NCI-H2196 (cell line): ENCODE measurements around the gene LPO.
A peak's percentile ranks its signal among the peaks of the same experiment; 100 is the strongest.

Experiments used
- DNase-seq: peaks from one replicate; lab custom pipeline; 2025; ENCODE audit not compliant: unreplicated experiment; lab: John Stamatoyannopoulos, UW

Gene LPO

DNA sequence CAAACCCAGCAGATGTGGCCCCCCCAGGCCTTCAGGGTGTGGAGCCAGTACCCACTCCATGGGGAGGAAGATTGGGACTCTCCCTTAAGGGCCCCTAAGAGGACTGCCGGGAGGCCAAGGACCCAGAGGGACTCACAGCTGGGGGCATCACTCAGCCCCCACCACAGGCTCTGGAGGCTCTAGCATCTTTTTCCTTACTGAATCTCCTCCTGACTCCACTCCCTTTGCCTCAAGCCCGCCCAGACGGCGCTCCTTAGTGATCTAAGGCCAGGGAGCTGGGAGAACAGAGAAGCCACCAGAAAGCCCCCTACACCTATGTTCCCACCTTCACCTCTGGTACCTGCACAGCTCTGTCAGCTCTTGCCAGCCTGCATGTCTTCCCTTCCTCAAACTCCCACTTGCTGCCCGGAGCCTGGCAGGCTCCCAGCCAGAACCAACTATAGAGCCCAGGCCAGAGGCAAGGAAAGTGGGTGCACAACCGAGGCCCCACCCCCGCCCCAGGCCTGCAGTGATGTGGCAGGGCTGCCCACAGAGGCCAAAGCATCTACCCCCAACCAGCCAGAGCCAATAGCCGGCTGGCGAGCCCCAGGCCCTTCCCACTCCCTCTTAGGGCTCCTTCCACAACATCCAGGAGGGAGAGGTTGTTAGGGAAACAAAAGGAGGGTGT lies 64.7 kb downstream of the LPO start:
- DNase-seq: no peak

DNA sequence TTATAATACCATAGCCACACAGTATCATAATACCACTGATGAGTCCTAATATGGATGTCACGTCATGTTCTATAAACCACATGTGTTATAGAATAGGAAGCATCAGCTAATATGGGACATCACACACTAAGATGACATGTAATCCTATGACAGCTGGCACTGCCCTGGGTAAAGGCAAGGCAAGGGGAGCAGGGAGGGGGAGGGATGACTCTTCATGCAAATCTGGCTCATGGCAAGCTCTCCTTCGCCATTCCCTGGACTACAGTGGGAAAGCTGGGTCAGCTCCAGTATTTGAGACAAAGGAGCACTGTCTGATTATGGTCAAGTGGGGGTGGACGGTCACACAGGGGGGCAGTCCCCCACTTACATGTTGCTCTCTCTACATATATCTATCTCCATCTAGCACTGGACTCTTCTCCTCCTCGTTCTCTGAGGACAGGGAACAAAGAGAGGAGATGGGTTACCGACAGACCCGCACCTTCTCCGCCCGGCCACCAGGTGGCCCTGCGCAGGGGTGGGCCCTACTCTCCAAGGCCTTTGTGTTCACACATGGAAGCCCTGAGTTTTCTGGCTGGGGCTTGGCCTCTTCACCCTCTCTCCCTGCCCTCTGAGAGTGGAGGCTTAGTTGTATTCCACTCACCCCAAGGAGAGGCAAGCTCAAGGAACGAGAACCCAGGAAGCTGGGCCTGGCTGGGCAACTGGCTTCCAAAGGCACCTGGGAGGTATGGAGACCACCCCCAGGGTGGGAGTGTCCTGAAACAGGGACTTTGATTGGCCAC lies 65.8 kb downstream of the LPO start:
- DNase-seq: peak; percentile 35

DNA sequence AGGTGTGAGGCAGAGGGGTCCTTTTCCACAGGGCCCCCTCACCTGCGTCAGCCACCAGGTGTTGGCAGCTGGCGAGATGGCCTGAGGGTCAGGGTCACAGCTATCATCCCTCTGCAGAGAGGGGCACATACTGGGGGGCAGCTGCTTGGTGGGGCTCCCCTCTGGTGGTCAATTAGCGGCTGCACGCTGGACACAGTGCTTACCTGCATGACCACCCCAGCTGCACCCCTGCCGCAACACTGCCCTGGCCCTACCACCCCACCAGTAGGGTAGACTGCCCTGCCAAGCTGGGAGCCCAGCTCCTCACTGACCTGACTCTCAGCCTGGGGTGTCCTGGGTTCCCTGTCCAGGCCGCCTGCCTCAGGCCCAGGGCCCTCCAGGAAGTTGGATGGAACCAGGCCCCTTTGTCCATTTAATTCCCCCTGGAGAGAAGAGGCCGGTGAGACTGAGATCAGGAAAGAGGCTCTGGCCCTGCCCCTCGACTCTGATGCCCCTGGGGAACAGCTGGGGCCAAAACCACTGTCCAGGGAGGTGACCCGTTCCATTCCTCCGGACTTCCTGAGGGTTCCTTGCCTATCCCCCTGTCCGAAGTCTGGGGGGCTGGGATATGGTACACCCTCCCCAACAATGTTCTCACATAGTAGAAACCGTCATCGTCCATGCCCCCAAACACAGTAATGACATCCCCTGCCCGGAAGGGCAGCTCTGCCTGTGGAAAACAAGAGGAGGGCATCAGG lies 66.5 kb downstream of the LPO start:
- DNase-seq: no peak

DNA sequence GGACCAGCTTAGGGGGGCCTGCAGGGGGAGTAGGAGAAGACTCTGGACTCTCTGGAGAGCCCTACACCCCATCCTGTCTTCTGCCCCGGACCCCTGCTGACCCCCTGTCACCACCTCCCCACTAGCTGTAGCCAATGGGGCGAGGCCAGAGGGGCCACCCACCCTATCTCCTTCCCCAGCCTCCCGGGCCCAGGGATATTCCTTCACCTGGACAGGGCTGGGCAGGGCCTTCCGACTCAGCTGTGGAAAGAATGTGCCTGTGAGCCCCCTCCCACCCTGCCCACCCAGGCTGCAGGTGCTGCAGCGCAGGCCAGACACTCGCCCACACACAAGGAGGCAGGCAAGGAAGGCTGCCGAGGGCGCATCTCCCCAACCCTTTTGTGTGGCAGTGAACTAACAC lies 67.2 kb downstream of the LPO start:
- DNase-seq: no peak

DNA sequence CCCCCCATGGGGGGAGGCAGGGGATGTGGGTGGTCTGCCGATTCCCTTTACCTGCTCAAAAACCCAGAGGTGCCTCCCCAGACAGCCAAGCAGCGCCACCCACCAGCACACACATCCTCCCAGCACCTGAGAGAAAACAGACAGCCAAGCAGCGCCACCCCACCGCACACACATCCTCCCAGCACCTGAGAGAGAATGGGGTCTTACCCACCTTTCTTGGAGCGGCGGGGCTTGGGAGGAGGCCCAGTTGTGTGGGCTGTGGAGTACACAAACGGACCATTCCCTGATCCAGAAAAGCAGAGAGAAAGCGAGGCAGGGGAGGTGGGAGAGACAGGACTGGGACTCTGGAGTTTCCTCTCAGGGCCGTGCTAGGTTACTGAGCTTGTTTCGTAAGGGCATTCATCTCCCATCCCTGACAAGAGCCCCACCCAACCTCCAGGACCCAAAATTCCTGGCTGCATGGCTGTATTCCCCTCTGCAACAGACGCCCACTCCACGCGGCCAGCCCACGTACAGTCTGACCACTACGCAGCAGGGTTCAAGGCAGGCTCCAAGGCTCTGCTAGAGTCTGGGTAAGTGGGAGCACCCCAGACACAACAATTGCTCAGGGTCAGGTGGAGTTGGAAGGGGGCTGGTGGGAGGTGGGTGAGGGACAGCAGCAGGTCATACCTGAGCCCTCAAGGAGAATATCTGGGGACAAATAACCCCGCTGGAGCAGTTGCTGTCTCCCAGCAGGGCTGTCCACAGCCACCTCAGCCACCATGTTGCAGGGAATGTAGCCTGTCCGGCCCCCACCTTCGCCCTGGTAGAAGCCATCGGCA lies 68.0 kb downstream of the LPO start:
- no peak for DNase-seq

DNA sequence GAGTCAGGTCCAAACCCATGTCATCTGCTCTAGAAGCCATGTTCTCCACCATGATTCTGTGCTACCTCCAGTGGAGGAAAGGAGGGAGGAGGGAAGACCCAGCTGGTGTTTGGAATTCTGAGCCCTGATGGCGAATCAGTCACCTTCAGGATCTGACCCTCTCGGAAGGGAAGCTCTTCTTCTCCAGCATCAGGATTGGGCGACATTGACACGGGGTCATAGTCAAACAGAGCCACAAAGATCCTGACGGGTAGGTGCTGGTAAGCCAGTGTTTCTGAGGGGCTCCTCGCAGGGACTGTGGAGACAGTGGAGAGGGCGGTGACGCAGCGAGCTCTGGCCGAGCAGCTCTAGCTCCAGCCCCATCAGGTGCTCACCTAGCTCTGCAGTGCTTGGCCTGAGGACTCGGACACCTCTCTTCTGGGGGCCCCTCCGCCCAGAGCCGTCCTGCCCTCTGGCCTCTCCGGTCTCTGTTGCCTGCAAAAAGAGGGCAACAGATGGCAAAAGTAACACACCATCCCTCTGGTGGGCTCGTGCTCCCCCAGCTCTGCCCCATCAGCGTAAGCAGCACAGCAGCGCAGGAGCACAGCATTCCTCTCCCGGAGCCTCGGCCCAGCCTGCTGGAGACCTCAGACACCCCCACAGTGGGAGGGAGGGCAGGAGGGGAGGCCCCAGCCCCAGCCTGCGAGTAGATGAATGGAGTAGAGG lies 69.2 kb downstream of the LPO start:
- DNase-seq: no peak

DNA sequence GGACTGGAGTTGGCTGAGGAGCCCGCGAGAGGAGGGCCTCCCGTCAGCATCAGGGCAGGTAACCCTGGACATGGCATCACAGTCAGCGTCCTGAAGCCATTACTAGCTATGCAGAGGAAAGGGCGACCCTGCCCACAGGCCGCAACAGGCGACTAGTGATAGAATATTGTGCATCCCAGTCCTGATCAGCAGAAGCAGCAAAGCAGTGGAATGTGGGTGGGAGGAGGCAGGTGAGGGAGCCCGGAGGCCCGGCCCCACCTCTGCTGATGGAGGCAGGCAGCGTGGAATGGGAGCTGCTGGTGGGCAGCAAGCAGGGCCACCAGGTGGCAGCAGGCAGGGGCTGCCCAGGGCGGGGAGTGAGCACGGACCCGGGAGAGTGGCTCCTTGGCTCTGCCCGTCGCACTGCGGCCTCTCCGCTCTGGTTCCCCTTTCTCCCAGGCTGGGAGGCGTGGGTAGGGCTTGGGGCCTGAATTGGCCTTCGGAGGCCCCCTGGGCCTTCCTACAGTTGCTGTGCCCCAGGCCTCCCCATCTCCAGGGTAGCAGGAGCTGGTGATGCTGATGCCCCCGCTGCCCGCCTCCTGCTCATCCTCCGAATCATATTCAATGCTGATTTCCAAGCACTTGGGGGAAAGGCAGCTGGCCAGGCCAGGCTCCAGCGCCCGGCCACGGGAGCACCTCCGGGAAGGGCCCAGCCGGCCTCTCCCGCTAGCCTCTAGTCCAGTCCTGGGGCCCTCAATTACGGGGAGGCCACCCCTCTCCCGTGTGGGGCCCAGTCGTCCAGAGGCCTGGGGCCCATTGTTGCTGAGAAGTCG lies 70.0 kb downstream of the LPO start:
- no peak for DNase-seq

DNA sequence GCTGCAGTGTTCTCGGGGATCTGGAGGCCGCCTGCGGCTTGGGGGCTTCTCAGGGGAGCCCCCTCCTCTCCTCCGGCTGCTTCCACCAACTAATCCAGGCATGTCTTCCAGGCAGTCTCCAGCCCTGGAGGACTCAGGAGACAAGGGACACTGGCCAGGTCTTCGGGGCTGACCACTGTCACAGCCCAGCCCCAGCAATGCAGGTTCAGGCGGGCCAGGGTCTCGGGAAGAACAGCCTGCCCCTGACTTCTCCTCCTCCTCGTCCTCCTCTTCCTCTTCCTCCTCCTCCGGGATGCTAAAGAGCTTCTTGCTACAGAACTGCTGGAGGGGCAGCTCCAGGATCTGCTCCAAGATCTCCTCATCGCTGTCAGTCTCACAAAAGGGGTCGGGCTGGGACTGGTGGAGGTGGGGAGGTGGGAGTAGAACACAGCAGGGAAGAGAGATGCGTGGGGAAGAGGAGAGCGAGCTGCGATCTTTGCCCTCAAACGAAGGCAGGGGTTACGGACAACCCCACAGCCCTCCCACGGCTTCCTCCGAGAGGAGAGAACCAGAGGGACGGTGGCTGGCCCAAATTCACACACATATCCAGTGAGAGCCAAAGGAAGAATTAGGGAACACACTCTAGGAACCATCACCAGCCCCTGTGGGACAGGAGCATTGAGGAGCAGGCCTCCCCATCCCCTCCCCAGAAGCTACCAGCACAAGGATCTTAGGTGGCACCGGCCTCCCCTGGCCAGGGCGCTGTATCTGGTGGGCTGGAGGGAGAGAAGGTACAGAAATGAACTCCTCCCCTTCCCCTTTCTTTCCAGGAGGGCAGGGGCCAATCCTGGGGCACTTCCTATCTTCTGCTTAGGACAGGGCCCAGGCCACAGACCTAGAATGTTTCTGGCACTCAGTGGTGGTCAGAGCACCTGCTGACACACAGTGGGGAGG lies 70.9 kb downstream of the LPO start:
- DNase-seq: no peak

DNA sequence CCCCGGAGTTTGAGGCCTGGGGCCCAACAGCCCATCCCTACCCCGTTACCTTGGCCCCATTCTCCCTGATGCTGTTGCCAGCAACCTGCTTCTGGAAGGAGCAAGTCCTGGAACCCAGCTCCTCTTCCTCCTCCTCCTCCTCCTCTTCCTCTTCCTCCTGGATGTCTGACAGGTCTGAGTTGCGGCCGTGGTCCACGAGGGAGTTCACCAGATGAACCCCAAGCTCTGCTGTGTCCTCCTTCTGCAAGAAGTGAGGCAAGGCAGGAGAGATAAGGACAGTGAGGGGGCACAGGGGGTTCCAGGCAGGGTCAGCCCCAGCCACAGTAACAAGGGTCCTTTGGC lies 71.5 kb downstream of the LPO start:
- no peak for DNase-seq

DNA sequence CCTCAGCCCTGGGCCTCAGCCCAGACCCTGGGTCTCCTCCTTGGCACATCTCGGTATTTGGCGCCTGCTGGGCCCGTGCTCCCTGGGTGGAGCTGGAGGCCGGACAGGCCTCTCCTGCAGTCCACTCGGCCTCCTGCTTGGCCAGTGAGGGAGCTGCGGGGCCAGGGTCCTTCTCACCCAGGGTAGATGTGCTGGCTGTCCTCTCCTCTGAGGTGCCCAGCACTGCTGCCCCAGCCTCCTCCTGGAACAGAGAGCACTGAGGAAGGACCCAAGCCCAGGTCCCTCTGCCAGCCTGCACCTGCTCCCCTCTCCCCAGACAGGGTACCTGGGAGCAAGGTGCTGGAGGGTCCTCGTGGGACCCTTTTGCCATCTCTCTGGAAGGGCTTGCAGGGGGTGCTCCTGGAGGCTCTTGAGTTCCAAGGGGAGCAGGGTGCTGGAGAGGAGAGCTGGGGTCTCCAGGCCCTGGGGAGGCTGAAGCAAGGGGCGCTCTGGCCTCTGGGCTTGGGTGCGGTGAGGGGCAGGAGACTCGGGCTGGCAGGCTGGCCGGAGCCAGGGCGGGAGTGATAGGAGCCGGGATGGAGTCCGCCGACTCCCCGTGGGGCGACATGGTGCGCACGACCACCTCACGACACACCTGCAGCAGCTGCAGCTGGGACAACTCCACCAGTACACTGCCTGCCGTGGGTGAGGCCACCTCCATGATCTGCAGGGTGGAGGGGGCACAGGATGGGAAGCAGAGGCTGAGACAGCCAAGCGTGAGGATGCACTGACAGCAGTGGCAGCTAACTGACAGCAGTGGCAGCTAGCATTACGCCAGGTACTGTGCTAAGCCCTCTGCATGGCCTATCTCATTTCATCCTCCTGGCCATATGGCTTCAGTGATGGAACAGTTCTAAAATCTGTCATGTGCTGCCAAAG lies 72.4 kb downstream of the LPO start:
- DNase-seq: no peak

DNA sequence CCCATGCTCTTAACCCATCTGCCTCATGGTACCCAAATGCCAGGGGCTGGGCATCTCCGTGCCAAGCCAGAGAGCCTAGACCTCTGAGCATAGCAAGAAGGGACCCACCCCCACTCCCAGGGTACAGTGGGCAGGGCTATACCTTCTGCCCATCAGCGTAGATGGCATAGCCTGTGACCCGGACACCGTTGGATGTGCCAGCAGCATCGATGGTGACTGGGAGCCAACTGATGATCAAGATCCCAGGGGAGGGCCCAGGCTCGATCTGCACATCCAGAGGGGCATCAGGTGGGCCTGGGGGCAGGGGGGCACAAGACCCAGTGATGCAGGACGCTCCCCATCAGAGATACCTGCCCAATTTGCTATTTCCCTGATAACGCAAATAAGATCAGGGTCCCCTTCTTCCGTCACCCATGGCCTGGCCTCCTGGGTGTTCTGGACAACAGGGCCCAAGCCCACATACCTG lies 73.1 kb downstream of the LPO start:
- no peak for DNase-seq

DNA sequence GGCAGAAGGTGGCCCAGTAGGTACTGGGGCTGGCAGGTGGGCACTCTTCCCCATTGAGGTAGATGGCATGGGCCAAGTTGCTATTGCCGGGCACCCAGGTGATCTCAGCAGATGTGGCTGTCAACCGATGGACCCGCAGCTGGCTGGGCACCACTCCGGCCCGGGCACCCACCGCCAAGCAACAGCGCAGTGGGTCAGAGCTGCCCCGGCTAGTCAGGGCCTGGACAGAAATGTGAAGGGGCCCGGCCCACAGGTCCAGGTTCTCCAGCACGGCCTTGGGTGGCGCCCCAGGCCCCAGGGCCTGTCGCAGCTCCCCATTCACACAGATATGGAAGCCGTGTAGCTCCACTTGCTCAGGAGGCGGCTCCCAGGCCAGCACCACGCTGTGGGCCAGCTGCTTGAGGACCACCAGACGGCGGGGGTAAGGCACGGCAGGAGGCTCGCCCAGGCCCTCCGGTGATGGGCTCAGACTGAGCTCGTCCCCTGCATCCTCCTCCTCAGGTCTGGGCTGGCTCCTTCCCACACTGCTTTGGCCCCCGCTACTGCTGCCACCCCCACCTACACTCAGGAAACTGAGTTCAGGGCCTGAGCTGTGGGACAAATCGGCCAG lies 73.7 kb downstream of the LPO start:
- DNase-seq: no peak

DNA sequence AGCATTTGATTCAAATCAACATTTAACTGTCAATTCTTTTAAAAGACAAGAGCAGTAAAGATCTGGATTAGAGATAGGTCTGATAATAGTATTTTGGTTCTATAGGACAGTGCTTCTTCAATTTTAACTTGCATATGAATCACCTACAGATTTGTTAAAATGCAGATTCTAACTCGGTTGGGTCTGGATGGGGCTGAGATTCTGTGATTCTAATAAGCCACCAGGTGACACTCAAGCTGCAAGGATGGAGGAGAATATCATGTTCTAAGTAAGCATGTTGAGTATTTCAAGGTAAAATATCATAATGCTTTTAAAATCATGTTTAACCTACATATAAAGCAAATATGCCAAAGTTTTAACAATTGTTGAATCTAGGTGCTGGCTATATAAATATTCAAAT lies 74.4 kb downstream of the LPO start:
- DNase-seq: no peak

DNA sequence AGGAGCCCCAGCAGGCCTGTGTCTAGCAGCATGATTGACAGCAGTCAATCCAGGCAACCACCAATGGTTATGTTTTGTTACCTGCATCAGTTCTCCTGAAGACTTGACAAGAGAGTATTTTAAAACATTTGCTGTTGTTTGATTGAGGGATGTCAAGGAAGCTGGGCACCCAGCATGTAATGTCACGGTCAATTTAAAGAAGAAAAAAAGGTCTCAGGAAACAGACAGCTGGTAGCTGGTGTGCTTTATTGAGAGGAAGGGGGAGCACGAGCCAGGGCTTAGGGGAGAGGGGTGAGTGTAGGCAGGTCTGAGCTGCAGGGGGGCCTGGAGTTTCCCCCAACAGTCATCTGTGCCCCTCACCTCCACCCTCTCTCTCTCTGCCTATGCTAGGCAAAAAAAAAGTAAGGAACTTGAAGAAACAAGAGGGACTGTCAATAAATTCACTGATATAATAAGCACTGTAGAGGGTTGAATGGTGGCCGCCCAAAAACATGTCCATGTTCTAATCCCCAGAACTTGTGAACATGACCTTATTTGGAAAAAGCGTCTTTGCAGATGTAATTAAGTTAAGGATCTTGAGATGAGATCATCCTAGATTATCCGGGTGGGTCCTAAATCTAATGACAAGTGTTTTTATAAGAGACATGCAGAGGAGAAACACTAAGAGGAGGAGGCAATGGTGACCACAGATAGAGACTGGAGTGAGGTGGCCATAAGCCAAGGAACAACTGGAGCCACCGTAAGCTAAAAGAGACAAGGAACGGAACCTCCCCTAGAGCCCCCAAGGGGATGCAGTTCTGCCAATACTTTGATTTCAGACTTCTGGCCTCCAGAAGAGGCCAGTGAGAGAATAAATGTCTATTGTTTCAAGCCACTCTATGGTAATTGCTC lies 75.7 kb downstream of the LPO start:
- DNase-seq: no peak

DNA sequence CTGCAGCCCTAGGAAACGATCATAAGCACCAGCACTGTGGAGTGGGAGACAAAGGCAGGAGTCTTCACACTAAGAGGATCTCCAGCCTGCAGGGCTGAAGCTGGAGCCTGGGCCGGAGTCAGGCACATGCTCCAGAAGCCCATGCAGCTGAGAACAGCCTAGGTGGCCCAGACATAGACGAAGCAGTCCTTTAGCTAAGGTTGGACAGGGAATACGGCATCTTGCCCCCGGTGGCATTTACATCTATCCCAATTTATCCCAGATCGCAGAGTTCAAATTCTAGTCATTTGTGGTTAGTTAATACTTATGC lies 76.3 kb downstream of the LPO start:
- no peak for DNase-seq

DNA sequence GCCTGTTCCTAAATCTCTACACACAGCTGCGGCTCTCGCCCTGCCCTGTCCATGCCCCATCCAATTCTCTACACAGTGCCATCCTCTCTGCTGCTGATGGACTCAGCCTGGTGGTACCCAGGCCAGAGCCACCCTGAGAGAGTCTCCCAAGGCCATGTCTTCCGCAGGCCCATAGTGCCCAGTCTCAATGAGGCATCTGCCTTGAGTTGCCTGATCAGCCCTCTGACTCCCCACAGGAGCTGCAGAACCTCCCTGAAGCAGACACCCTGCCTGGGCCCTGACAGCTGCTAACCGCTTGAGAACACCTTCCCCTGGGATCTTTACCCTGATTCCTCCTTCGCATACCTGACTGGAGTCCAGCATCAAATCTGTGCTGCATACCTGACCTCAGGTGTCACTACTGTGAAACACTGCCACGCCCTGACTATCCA lies 76.9 kb downstream of the LPO start:
- DNase-seq: no peak
